Measurements from ENCODE around the gene GPBAR1. TPM values are rescaled to one million over a fixed set of nuclear protein-coding genes. Genes with fewer than 3 reads are reported as not detected.

GPBAR1 gene
- total RNA-seq, 4 donors from 2014 or later = 0.26 to 1.3 (median 0.31) TPM; not detected in 1

DNA sequence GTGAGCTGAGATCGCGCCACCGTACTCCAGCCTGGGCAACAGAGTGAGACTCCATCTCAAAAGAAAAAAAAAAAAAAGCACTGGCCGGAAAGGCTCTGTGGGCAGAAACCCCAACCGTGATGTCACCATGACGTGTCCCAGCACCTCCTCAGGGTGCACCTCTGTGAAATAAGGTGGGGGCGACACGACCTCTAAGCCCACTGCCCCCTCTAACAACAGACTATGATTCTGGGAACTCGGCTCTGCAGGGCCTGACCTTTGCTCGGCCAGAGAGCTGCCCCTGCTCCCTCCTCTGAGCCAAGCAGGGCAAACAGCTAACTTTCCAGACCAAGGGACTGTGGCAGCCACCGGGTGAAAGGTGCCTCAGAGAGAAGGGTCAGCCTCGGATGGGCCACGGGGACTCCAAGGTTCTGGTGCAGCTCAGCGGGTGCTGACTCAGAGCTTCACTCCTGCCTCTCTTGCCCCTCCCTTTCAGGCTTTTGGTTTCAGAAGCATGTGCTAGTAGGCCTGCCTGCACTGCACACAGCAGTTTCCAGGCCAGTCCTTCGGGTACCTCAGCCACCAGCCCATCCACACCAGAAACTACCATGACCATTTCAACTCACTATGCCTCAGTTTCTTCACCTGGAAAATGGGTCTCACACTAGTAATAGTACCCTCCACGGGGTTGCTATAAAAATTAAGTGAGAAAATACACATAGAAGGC, 23.4 kb downstream of the GPBAR1 start:
- peak overlapping the region; percentile 94 to 98 (median 98) for H3K27ac ChIP-seq
- no peak for TF ChIP-seq POLR2A (IDR thresholded peaks at IDR 0.05)
- TF ChIP-seq, protein P1, sequence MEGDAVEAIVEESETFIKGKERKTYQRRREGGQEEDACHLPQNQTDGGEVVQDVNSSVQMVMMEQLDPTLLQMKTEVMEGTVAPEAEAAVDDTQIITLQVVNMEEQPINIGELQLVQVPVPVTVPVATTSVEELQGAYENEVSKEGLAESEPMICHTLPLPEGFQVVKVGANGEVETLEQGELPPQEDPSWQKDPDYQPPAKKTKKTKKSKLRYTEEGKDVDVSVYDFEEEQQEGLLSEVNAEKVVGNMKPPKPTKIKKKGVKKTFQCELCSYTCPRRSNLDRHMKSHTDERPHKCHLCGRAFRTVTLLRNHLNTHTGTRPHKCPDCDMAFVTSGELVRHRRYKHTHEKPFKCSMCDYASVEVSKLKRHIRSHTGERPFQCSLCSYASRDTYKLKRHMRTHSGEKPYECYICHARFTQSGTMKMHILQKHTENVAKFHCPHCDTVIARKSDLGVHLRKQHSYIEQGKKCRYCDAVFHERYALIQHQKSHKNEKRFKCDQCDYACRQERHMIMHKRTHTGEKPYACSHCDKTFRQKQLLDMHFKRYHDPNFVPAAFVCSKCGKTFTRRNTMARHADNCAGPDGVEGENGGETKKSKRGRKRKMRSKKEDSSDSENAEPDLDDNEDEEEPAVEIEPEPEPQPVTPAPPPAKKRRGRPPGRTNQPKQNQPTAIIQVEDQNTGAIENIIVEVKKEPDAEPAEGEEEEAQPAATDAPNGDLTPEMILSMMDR (IDR thresholded peaks at IDR 0.05) = no peak
- no peak for DNase-seq
- peak overlapping the region in 3 of 4 donors; percentile 21 to 50 (median 25) for H3K4me3 ChIP-seq
- H3K36me3 ChIP-seq = peaks cover 24 to 41% (median 25%) of the 10 kb centered on the region in 3 donors
- H3K9me3 ChIP-seq = no peaks in the 10 kb centered on the region
- WGBS, 2 donors = 29 to 31% methylated on average over 16 of the region's 16 CpGs
- H3K27me3 ChIP-seq = no peaks in the 10 kb centered on the region
- intact Hi-C loops (cut with DNase I) = no loop called here
- peaks cover 74 to 99% (median 80%) of the 10 kb centered on the region in 3 donors for H3K4me1 ChIP-seq

DNA sequence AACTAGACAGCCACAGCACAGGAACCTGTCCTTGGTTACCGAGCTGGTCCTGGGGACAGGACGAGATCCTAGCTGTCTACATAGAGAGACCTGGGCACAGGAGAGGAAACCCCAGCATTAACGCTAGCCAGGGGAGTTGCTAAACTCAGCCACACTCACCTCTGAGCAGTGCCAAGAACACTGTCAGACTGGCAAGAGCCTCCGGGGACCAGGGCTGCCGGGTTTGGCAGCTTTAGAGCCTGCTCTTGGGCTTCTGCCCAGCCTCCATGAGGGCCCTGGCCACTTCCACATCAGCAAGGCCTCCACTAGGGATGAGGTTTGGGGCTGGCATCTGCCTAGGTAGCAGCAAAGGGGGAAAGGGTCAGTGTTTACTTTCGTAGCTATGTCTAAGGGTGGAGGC, 24.8 kb downstream of the GPBAR1 start:
- TF ChIP-seq, protein P1 (IDR thresholded peaks at IDR 0.05) = peak in 1 of 6 experiments; percentile 5
- TF ChIP-seq POLR2A (IDR thresholded peaks at IDR 0.05) = peak in 1 of 4 donors; percentile 19
- Histone ChIP-seq H3K9me3 (no peaks in the 10 kb centered on the region), H3K36me3 (peaks cover 11 to 27% (median 12%) of the 10 kb centered on the region in 3 donors), H3K27ac (peak overlapping the region; percentile 94 to 98 (median 98)), H3K4me3 (peak overlapping the region in 3 of 4 donors; percentile 44 to 64 (median 49)), H3K27me3 (no peaks in the 10 kb centered on the region), H3K4me1 (peaks cover 80 to 99% (median 93%) of the 10 kb centered on the region in 3 donors)
- intact Hi-C loops (cut with DNase I) = no loop called here
- 3 to 14% methylated on average over 1 to 3 of the region's 6 CpGs for WGBS, 2 donors
- DNase-seq = no peak

DNA sequence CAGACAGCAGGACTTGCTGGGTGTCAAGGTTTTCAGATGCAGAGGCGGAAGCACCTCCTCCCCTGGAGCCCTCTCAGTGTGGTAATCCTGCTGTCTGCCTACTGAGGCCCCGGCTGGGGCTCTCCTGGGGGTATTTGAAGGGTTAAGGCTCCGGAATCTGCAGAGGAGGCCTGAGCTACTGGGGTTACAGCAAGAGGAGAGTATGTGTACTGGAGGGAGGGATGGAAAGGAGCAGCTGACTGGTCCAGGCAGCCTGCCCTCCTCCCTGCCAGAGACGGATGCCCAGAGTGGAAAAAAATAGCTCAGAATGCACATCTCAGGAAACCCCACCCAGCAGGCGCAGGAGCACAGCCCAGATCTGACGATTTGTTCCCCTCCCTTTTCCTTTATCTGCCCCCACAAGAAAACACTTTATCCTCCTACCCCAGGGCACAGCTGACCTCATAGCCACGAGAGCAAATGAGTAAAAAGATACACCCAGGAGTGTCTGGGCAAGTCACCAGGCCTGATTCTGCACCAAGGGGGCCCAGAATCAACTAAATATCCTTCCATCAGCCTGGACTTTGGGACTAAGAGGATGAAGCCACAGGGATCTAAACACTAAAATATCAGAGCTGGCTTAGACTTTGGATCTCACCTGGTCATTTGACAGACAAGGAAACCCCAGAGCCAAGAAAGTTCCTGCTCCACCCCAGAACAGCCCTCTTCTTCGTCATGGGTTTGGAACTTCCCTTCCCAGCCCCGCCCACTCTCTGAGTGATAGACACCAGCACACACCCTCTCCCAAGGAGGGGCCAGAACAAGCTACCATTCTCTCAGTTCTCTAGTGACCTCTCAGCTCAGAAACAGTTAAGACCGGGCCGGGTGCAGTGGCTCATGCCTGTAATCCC, 26.0 kb downstream of the GPBAR1 start:
- Histone ChIP-seq H3K27me3 (no peaks in the 10 kb centered on the region), H3K4me3 (peak overlapping the region; percentile 22 to 64 (median 46)), H3K4me1 (peaks cover 74 to 98% (median 94%) of the 10 kb centered on the region in 3 donors), H3K36me3 (peaks cover 0 to 15% (median 6%) of the 10 kb centered on the region in 3 donors), H3K27ac (peak overlapping the region; percentile 94 to 98 (median 98)), H3K9me3 (no peaks in the 10 kb centered on the region)
- DNase-seq = peak; percentile 60
- WGBS, 2 donors = 0% methylated on average over 5 to 6 of the region's 11 CpGs
- TF ChIP-seq POLR2A (IDR thresholded peaks at IDR 0.05) = peak in 3 of 4 donors; percentile 30 to 63 (median 57)
- TF ChIP-seq, protein P1 (IDR thresholded peaks at IDR 0.05) = peak in 1 of 6 experiments; percentile 5
- intact Hi-C loops (cut with DNase I) = no loop called here

DNA sequence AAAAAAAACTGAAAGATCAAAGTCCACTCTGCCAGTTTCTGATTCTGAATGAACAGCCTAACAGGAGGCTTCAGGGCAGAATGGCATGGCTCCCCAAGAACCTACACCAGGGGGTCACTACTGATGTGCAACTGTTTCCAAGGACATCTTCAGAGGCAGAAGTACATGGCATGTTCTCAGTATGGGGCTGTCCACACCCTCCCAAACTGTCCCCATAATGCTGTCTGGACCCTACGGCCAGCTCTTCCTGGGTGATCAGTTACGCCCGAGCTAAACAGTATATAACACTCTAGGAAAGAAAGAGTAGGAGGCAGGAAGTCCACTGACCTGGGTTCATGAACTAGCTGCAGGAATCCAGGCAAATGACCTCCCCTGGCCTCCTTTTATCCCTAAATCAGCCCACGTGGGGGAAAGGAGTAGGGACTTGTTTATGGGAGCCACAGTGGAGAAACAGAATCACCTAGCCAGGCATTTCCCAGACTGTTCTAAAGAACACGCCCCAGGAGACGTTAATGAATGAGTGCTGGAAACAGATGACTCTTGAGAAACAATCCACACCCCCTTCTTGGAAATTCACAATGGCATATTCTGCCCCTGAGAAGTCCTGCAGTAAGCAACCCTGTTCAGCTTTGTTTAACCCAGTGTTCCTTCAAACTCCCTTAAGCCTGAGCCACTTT, 29.0 kb downstream of the GPBAR1 start:
- H3K36me3 ChIP-seq = no peaks in the 10 kb centered on the region
- no peak for DNase-seq
- H3K9me3 ChIP-seq = no peaks in the 10 kb centered on the region
- H3K27me3 ChIP-seq = no peaks in the 10 kb centered on the region
- peaks cover 64 to 93% (median 84%) of the 10 kb centered on the region in 3 donors for H3K4me1 ChIP-seq
- intact Hi-C loops (cut with DNase I) = loop anchor here (5.0 kb wide), 1 partner anchor 108 kb away; the partner anchor contains the start of gene CTDSP1
- WGBS, 2 donors = 8 to 23% methylated on average over 6 of the region's 6 CpGs
- peak overlapping the region; percentile 65 to 93 (median 79) for H3K4me3 ChIP-seq
- peak overlapping the region; percentile 94 to 99 (median 98) for H3K27ac ChIP-seq
- TF ChIP-seq, protein P1 (IDR thresholded peaks at IDR 0.05) = peak in 1 of 6 experiments; percentile 1
- TF ChIP-seq POLR2A (IDR thresholded peaks at IDR 0.05) = peak in 2 of 4 donors; percentile 39 to 46

Measured in esophagus squamous epithelium (tissue), 5 donors.